ENCODE data around the gene PACRG.

DNA sequence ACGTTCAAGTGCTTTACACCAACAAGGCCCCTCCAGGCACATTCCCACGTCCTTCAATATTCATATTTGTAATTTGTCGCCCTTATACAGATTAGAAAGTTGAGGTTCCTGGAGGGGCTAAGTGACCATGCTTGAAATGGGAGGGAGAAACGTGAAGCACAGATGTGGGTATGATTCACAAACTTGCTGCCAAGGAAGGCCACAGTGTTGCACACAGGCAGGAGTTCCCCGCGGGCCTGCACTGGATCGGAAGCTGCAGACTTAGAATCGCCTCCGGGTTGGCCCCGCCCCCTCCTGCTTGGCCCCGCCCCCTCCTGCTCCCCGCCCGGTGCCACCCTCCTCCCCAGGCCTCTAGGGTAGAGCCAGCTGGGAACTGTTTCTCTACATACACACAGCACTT, 628.5 kb downstream of the PACRG start:
- TF ChIP-seq POLR2A (IDR thresholded peaks at IDR 0.05; ENCODE audit: low read length) (no peak), SMC3 (IDR thresholded peaks at IDR 0.05) (no peak), RFX5 (IDR thresholded peaks at IDR 0.05) (no peak), EP300 (IDR thresholded peaks at IDR 0.05) (no peak)
- TF ChIP-seq, protein P1, sequence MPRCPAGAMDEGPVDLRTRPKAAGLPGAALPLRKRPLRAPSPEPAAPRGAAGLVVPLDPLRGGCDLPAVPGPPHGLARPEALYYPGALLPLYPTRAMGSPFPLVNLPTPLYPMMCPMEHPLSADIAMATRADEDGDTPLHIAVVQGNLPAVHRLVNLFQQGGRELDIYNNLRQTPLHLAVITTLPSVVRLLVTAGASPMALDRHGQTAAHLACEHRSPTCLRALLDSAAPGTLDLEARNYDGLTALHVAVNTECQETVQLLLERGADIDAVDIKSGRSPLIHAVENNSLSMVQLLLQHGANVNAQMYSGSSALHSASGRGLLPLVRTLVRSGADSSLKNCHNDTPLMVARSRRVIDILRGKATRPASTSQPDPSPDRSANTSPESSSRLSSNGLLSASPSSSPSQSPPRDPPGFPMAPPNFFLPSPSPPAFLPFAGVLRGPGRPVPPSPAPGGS (IDR thresholded peaks at IDR 0.05), result no peak
- TF ChIP-seq, protein P2, sequence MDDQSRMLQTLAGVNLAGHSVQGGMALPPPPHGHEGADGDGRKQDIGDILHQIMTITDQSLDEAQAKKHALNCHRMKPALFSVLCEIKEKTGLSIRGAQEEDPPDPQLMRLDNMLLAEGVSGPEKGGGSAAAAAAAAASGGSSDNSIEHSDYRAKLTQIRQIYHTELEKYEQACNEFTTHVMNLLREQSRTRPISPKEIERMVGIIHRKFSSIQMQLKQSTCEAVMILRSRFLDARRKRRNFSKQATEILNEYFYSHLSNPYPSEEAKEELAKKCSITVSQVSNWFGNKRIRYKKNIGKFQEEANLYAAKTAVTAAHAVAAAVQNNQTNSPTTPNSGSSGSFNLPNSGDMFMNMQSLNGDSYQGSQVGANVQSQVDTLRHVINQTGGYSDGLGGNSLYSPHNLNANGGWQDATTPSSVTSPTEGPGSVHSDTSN (IDR thresholded peaks at IDR 0.05), result no peak
- TF ChIP-seq, protein P3, sequence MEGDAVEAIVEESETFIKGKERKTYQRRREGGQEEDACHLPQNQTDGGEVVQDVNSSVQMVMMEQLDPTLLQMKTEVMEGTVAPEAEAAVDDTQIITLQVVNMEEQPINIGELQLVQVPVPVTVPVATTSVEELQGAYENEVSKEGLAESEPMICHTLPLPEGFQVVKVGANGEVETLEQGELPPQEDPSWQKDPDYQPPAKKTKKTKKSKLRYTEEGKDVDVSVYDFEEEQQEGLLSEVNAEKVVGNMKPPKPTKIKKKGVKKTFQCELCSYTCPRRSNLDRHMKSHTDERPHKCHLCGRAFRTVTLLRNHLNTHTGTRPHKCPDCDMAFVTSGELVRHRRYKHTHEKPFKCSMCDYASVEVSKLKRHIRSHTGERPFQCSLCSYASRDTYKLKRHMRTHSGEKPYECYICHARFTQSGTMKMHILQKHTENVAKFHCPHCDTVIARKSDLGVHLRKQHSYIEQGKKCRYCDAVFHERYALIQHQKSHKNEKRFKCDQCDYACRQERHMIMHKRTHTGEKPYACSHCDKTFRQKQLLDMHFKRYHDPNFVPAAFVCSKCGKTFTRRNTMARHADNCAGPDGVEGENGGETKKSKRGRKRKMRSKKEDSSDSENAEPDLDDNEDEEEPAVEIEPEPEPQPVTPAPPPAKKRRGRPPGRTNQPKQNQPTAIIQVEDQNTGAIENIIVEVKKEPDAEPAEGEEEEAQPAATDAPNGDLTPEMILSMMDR (IDR thresholded peaks at IDR 0.05), result no peak
